ENCODE measurements around the gene BRF1.
"Not testable (repeated sequence)": the region's sequence is repeated elsewhere in the genome, so short reads cannot be mapped to it uniquely, and the experiment has no call there.

Gene BRF1

DNA sequence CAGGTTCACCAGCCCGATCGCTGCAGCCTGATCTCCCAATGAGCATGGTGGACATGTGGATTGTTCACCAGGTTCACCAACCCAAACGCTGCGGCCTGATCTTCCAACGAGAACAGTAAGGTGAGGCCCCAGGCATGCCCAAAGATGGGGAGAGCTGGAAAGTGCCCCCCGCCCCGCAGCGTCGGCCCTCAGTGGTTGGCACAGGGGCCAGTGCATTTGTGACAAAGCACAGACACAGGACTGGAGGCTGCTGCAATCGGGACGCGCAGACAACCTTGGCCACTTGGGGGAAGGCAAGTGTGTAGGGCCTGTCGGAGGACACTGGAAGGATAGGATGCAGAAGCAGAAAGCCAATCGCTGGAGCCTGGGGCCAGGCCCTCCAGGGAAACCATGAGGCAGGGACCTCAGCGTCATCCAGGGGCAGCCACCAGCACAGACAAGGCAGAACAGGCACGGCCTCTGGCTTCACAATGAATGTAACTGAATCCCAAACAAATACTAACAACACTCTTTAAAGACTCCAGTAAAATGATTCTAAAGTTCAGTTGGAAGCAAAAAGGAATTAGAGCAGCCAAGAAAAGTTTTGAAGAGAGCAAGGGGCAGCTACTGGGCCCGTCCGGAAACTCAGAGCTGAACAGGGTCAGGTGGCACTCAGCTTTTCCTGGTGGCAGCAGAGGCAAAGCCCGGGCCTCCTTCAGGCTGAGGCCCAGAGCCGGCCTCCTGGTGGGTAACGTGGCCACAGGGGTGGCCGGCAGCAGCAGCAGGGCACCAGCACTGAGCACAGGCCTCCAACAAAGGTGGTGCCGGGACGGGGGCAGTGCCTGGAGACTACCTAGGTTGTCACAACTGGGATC, 13.3 kb downstream of the BRF1 start:
- DNase-seq = no peak

DNA sequence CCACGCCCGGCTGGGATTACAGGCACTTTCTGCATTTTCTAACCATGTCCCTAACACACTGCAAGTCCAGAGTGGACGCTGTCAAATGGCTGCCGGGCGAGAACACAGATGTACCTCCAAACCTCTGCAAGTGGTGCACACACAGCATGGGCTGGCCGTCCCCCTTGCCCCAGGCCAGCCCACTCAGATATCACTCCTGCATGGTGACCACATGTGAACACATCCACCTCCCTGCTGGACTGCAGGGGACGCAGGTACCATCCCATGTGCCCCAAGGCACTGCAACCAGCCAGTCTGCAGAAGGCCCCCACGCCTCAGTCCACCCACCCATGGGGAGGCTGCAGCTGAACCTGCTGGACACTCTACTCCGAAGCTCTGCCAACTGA, 14.0 kb downstream of the BRF1 start:
- no peak for DNase-seq

DNA sequence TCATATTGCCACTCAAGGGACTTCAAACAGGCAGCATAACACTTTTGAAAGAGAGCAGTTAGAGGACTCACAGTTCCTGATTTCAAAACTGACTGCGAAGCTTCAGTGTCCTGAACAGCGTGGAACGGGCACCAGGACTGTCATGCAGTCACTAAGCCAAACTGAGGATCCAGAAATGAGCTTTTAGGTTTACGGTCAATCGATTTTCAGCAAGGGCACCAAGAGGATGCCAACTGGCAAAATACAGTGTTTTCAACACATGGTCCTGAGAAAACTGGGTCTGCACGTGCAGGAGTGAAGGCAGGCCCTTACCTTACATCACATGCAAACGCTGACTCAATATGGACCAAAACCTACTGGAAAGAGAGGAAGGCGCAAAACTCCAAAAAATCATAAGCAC, 15.6 kb downstream of the BRF1 start:
- DNase-seq = no peak

DNA sequence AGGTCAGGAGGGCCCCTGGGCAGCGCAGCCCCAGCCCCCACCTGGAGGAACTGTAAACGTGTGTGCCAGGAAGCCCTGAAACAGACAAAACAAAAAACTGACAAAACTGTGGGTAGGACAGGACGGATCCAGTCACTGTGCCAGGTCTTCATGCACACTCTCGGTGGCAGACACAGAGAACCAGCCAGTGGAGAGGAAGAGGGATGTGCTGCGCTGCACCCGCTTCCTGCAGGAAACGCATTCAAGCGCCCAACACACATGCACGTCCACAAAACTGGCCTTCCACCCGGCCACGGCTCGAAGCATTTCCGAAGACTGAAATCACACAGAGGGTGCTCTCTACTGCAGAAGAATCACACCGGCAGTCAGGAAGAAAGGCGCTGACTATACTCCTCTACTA, 16.9 kb downstream of the BRF1 start:
- no peak for DNase-seq

DNA sequence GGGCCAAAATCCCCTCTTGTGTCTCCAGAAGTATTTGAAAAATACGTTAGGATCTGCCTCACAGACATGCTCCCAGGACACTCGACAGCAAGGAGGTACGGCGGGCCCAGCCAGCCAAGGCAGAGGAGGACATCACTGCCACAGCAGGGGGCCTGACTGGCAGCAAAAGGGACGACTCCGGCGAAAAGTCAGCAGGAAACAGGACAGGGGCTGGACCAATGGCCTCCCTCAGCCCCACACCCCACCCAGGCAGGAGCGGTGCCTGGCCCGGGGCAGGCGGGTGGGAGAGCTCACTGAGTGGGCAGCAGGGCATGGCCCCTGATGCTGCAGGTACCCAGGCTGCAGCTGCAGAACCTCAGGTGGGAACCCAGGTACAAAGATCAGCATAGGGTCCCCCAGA, 17.8 kb downstream of the BRF1 start:
- DNase-seq = no peak

DNA sequence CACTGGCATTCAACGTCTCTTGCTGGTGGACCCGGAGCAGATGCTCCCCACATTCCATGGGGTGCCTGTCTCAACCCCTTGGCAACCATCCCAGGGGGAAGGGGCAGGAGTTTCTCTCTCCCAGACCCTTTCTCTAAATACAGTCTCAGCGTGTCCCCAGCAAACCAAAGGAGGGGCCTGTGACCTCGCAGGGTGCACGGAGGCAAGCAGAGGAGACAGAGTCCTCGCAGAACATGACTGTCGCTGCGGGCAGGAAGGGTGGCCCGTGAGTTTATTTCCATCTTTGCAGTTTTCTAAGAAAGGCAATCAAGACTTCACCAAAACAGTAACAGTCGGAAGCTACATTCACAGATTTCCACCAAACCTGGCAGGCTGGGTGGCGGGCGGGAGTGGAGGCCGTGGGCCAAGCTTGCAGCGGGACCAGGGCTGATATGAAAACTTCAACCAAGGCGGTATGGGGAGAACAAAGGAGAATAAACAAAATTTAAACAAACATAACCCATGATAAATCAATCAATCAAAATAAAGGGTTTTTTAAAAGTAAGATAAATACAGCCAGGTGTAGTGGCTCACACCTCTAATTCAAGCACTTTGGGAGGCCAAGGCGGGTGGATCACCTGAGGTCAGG, 18.6 kb downstream of the BRF1 start:
- DNase-seq = no peak

DNA sequence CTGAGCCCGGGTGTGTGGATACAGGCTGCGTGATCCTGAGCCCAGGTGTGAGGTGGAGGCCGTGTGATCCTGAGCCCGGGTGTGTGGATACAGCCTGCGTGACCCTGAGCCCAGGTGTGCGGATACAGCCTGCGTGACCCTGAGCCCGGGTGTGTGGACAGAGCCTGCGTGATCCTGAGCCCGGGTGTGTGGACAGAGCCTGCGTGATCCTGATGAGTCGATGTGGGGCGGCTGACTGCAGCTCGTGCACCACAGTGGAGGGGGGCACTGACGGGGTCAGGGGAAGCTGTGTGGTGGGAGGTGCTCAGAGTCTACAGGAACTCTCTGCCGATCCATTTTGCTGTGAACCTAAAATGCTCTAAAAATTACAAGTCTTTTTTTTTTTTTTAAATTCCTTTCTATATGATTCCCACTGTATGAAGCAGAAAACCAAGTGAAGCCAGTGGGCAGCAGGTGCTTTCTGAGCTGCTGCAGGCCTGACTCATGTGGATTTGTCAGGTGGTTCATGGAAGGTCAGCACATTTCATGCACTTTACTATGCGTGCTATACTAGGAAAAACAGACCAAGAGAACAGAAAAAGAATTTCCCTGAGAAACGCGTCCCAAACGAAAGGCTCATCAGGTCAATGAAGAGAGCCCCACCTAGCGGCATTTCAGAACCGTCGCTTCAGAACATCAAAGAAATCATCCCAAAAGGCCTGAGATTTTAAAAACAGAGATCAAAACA, 19.3 kb downstream of the BRF1 start:
- DNase-seq = no peak

DNA sequence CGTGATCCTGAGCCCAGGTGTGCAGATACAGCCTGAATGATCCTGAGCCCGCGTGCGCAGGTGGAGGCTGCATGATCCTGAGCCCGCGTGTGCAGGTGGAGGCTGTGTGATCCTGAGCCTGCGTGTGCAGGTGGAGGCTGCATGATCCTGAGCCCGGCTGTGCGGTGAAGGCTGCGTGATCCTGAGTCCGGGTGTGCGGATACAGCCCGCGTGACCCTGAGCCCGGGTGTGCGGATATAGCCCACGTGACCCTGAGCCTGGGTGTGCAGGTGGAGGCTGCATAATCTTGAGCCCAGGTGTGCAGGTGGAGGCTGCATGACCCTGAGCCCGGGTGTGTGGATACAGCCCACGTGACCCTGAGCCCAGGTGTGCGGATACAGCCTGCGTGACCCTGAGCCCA, 20.3 kb downstream of the BRF1 start:
- DNase-seq = no peak

DNA sequence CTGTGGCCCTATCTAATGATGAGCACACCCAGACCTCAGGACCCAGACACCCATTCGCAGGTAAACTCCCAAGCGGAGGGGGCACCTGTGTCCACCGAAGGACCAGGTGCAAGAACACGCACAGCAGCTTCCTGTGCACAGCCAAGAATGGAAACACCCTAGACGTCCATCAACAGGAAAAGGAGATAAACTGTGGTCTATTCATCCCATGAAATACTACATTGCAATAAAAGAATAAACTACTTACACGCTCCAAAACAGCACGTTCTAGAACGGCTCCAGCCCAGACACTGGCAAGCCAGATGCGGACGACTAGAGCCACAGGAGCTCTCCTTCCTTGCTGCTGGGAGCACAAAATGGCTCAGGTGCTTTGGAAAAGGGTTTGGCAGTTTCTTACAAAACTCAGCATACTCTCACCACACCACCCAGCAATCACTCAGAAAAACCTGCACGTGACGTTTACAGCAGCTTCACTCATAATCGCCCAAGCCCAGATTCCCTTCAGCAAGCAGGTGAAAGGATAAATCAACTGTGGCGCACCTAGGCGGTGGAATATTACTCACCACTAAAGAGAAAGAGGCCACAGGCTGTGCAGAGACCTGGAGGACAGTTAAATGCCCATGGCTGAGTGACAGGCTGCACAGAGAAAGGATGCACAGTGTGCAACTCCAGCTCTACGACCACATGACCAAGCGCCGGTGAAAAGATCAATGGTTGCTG, 21.0 kb downstream of the BRF1 start:
- no peak for DNase-seq

DNA sequence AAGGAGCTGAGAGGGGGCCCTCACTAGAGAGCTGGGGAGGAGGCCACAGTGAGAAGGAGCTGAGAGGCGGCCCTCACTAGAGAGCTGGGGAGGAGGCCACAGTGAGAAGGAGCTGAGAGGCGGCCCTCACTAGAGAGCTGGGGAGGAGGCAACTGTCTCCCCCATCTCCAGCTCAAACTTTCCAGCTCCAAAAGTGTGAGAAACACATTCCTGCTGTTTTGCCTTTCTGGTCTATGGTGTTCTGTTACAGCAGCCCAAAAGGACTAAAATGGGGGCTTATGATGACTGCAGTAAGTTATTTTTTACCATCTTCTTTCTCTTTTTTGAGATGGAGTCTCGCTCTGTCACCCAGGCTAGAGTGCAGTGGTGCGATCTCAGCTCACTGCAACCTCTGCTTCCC, 23.4 kb downstream of the BRF1 start:
- DNase-seq = not testable (repeated sequence)

DNA sequence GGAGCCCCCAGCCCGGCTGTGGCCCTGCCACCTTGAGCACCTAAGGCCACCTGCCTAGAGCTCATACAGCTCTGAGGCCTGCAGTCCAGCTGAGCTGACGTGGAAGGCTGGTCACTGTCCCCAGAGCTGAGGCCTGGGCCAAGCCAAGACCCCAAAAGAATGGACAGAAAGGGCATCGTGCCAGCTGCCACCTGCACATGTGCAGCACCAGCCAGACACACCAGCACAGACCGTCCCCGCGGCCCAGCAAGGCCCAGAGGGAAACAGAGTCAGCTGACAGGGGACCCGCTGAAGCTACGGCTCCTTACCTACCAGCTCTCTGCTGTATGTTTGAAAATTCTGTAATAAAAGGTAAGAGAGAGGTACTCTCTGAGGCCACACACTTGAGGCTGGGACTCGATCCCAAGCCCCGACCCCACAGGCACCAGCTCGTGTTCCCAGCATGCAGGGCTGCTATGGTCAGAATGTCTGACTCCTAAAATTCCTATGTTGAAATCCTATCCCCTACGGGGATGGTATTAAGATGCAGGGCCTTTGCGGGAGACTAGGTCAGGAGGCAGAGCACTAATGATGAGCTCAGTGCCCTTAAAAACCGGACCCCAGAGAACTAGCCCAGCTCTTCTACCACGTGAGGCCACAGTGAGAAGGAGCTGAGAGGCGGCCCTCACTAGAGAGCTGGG, 25.4 kb downstream of the BRF1 start:
- no peak for DNase-seq

DNA sequence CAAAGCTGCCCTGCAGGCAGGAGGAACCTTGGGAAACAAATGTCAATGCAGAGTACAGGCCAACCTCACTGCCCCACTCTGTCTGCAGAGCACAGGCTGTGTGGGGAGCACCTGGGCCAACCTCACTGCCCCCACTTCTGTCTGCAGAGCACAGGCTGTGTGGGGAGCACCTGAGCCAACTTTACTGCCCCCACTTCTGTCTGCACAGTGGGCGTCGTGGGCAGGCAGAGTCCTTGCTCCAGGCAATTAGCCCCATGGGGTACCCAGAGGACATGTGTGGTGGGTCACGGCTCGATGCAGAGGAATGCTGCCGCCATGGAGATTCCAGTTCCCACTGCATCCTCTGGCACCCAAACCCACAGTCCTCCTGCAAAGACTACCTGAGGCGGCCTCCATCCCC, 26.2 kb downstream of the BRF1 start:
- no peak for DNase-seq

DNA sequence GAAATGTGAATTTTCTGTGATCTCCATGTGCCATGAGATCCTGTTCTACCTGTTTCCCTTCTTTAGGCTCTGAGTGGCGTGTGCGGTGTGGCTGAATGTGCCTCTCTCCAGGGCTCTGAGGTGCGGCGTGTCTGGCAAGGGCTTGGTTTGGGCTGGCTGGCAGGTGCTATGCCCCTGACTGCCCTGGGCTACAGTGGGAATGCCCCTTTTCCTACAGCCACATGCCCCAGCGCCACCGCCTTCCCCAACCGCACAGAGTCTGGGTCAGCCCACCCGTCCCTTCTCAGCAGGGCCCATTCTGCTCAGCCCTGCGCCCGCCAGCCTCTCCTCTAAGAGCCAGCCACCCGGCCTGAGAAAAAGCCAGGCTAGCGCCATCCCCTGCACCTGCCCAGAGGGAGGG, 27.7 kb downstream of the BRF1 start:
- DNase-seq = no peak

DNA sequence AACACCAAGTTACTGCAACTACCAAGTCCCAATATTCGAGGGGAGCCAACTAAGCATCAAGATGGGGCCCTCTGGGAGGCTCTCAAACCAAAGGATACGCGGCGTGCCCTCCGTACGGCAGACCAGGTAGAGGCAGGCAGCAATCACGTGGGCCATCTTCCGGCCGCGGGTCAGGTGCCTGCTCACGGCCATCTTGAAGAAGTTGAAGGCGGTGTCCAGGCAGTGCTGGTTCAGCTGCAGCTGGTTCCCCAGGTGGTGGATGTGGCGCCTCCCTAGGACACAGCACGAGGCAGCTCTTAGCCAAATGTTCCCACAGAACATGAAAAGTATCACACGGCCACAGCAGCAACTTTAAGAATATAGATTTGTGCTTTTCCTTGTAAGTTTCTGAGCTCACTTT, 28.2 kb downstream of the BRF1 start:
- no peak for DNase-seq

DNA sequence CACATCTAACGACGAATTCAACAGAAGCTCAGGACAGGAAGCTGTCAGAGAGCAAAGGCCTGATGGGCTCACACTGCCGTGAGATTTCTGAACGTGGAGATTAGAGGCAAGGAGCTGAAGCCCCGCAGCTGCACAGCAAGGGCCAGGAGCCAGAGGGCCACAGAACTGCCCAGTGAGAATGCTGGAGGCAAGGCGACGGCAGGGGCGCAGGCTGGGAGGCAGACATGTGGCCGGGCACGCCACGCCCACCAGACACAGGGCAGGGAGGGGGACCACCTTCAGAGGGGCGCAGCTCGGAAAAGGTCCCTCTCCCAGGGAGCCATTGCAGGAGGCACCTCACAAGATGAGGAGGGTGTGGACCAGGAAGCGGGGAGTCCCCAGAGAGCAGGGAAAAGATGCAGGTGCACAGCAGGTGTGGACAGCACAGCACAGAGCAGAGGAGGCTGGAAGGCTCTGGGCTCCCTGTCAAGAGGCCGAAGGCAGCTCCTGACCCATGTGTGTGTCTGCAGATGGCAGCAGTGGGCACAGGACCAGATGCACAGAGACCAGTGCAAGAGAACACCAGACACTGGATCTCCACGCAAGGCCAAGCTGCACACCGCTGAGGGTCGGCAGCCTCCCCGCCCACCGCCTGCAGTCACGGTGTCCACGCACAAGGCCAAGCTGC, 29.4 kb downstream of the BRF1 start:
- no peak for DNase-seq

DNA sequence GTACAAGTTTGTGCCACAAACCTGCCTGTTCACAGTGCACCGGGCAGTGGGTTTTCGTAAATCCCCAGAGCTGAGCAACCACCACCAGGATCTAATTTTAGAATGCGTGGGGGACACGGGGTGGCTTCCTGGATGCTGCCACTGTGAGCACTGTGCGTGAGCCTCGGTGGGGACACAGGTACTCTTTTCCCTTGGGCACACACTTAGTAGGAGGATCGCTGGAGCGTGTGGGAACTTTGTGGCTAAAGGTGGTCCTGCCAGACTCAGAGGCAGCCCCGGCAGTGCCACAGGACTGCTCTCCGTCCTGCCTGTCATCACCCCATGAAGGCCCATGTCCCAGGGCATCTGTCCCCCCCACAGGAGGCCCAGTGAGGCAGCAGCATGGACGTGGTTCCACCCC, 31.4 kb downstream of the BRF1 start:
- no peak for DNase-seq

DNA sequence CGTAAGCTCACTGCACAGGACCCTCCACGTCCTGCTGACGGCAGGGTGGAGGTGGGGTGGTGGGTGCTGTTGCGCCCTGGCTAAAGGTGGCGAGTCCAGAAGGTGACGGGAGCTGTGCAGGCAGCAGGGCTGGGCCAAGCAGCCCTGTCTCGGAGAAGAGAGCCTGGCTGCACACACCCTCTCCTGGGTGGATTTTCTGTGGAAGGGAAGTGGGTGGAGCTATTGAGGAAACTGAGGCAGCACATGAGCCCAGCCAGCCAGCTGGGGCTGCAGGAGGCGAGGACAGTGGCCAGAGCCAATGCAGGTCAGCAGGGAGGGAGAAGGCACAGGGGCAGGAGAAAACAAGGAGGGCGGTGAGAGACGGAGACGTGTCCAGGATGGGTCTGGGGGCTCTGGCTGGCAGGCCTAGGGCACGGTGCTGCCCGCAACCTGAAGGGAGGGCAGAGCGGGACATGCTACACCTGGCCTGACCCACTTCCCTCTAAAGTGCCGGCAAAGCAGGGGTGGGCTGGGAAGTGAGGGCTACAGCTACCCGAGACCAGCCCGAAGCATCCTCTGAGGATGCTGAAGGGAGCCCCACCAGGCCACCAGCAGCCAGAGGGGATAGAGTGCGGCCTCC, 32.0 kb downstream of the BRF1 start:
- DNase-seq = no peak

DNA sequence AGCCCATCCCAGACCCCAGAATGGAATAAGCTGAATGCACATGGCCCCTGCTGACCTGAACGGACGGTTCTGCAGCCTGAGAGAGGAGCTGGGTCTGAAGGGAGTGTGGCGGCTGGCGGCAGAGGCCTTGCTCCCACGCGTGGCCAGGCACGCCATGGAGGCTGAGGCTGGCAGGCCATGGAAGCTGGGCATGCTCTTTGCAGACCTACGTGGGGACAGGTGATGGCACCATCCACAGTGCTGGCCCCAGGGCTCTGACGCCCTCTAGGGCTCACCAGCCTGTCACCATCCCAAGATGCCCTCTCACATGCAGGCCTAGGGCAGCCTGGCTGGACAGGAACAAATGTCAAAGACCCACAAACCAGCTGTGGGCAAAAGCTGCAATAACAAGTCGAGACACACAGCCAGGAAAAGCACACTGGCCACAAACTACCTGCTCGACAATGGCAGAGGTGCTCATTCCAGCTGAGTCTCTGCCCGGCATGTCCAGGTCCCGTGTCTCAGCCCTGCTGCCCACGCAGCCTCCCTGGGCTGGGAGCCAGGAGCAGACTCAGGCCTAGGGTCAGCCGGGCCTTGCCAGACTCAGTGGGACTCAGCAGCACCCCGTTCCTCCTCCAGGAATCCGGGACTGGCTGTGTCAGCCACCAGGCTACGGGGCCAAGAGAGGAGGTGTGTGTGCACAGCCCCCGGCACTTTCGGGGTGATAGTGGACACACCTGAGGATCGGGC, 32.8 kb downstream of the BRF1 start:
- no peak for DNase-seq

DNA sequence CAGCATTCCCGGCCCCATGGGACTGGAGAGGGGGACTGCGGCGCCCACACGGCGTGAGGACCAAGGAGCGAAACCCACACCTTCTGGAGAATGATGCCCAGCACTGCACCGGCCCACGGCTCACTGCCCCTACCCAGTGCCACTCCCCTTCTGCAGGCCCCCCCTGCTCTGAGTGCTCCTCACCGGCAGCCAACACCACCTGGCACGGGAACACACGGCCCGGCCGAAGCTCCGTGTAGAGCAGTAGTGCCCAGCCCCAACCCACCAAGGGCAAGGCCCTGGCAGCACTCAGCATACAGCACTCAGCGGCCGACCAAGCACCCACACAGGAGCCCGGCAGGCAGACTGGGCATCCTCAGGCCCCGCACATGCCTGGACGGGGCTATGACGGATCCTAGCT, 39.0 kb downstream of the BRF1 start:
- DNase-seq = no peak

DNA sequence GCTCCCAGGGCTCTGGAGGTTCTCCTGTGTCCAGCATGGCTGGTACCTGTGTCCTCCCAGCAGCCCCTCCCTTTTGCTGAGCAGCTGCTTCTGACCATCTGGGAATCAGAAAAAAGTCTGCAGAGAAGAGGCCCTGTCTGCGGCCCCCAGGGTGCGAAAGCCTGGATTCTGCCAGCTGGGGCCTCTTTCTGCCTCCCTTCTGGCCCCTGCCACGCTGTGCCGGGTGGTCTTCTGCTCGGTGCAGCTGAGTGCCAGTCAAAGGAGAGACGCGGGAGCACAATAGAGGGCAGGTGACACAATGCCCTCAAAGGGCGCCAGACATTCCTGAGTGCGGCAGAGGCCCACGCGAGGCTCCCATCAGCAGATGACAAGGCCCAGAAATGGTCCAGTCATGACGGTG, 39.8 kb downstream of the BRF1 start:
- DNase-seq = no peak

DNA sequence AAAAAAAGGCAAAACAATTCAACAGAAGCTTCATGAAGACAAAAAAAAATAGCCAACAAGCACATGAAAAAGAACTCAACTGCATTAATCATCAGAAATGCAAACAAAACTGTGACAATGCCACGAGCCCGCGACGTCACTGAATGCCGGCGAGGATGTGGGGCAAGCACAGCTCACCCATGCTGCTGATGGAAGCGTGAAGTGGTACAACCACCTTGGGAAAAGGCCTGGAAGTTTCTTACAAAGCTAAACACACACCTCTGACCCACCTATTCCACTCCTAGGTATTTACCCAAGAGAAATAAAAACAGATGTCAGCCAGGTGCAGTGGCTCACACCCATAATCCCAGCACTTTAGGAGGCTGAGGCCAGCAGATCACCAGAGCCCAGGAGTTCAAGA, 42.0 kb downstream of the BRF1 start:
- no peak for DNase-seq
